HepG2 (cell line): ENCODE results near the gene MID1. TPM values are rescaled to one million over a fixed set of nuclear protein-coding genes. Genes with fewer than 3 reads are reported as not detected.
A peak's percentile ranks its signal among the peaks of the same experiment; 100 is the strongest.

ENCODE experiments used
- ATAC-seq: fragments of 200-7000 bp; cut with Tn5 transposase; 3 replicates; pipeline ENCODE4 v1.9.1; 2020; ENCODE audit warnings: mild to moderate bottlenecking, moderate library complexity
- BruUV-seq: library from RNA; stranded (reverse); fragments of 400-500 nt; replicated peaks from 2 replicates; lab custom pipeline; 2021; lab: Mats Ljungman, UMichigan
- CTCF ChIA-PET: fragments of 300-600 bp; formaldehyde crosslinking; extraction: SDS; loops from one replicate; lab custom pipeline; 2021; ENCODE audit warnings: low total read pairs, inconsistent platforms, low intra/inter-chr PET ratio; lab: Yijun Ruan, JAX
- POLR2A ChIA-PET: fragments of 350-600 bp; sonication (Branson Sonifier 250); formaldehyde crosslinking; loops from one replicate; lab custom pipeline; 2020; ENCODE audit warnings: antibody characterized with exemption, inconsistent platforms; lab: Yijun Ruan, JAX
- DNase-seq: peaks from one replicate; pipeline ENCODE4 v3.0.0-alpha.2; 2015; ENCODE audit warnings: low spot score
- FAIRE-seq: peaks from 3 replicates; lab custom pipeline; 2011; peaks lifted over from hg19 to GRCh38; lab: Jason Lieb, UNC
- H2AFZ ChIP-seq: one replicate; pipeline ENCODE4 v1.6.1; 2011; ENCODE audit warnings: low read length, inconsistent platforms
- H3K27ac ChIP-seq: fragments of 300-600 bp; 3 replicates; pipeline ENCODE4 v1.8.0; 2011; ENCODE audit warnings: mixed run types, mild to moderate bottlenecking, mixed read lengths, low read length, inconsistent platforms; ENCODE audit not compliant: insufficient read depth; ENCODE audit errors: extremely low read length
- H3K27me3 ChIP-seq, 2 experiments: fragments of 200-600 bp in 1 of 2; 2 replicates in 1 of 2; 3 replicates in 1 of 2; pipeline versions ENCODE4 v1.6.0 to v1.8.0; 2011; ENCODE audit warnings: low read length in 2 of 2, mild to moderate bottlenecking in 2 of 2, moderate library complexity in 2 of 2, inconsistent platforms in 1 of 2; ENCODE audit not compliant: insufficient read depth in 2 of 2, control insufficient read depth in 1 of 2
- H3K36me3 ChIP-seq, 2 experiments: fragments of 200-600 bp in 1 of 2; replicated peaks in 1 of 2; 2 replicates in 1 of 2; 3 replicates in 1 of 2; pipeline versions ENCODE4 v1.5.1 to v1.8.0; 2011; ENCODE audit warnings: low read length in 2 of 2, inconsistent platforms in 1 of 2; ENCODE audit not compliant: insufficient read depth in 2 of 2, control insufficient read depth in 1 of 2
- H3K4me1 ChIP-seq: 2 replicates; pipeline ENCODE4 v1.5.1; 2012; ENCODE audit warnings: low read length, inconsistent platforms; ENCODE audit not compliant: insufficient read depth
- H3K4me2 ChIP-seq: 2 replicates; pipeline ENCODE4 v1.6.0; 2011; ENCODE audit warnings: low read depth, low read length, inconsistent platforms
- H3K4me3 ChIP-seq, 3 experiments: fragments of 200-600 bp in 1 of 3; sonication (generic), shearing (Covaris generic) in 1 of 3; replicated peaks in 1 of 3; 2 replicates each; pipeline ENCODE4 v1.5.1; 2011 to 2016; ENCODE audit warnings: low read length in 3 of 3, inconsistent platforms in 2 of 3, low read depth in 2 of 3, mild to moderate bottlenecking in 2 of 3, control low read depth in 1 of 3, mixed read lengths in 1 of 3; ENCODE audit not compliant: insufficient read depth in 1 of 3
- H3K79me2 ChIP-seq: one replicate; pipeline ENCODE4 v1.6.1; 2011; ENCODE audit warnings: low read length, inconsistent platforms; ENCODE audit not compliant: insufficient read depth
- H3K9ac ChIP-seq: 2 replicates; pipeline ENCODE4 v1.6.0; 2011; ENCODE audit warnings: mild to moderate bottlenecking, low read depth, low read length, inconsistent platforms; ENCODE audit not compliant: insufficient read depth
- H3K9me3 ChIP-seq: 2 replicates; pipeline ENCODE4 v1.5.1; 2012; ENCODE audit warnings: mild to moderate bottlenecking, low read length
- H4K20me1 ChIP-seq: 2 replicates; pipeline ENCODE4 v1.6.0; 2011; ENCODE audit warnings: inconsistent platforms, mild to moderate bottlenecking, low read length, moderate library complexity; ENCODE audit not compliant: insufficient read depth
- ISL2 ChIP-seq: sonication (generic); formaldehyde crosslinking; IDR thresholded peaks from 2 replicates; pipeline ENCODE4 v1.5.0; 2020; ENCODE audit warnings: missing genetic modification reagents
- WGBS: methylation state at CpG from one replicate; pipeline ENCODE4 v1.1.6; 2017; ENCODE audit warnings: low lambda C conversion rate; 5-methylcytosine and 5-hydroxymethylcytosine counted together
- in situ Hi-C: cut with HindIII; loops from 2 replicates; pipeline ENCODE4 v1.10.0; 2017; ENCODE audit warnings: low pct_unique_long_range_greater_than_20kb; ENCODE audit not compliant: extremely low pct_ligation_motif_present
- intact Hi-C: fragments of 100-400 bp; cut with micrococcal nuclease; formaldehyde crosslinking; loops from one replicate; pipeline ENCODE4 v1.10.0; 2022; ENCODE audit not compliant: unreplicated experiment
- polyA plus RNA-seq, 8 experiments: library from polyadenylated mRNA; depleted of rRNA in 3 of 8; stranded (reverse) in 7 of 8; unstranded in 1 of 8; fragments of >200 nt; fragmentation: Illumina TruSeq in 4 of 8; extraction: Trizol in 4 of 8; gene quantifications; 2 replicates each; pipeline versions ENCODE4 v1.2.1 to v1.2.3, GENCODE V29; 2011 to 2016; ENCODE audit warnings: low read depth in 4 of 8, missing spikeins in 1 of 8, mixed read lengths in 1 of 8; ENCODE audit not compliant: insufficient read depth in 1 of 8
- total RNA-seq, 5 experiments: library from RNA; depleted of rRNA; stranded (reverse); fragments of >200 nt; fragmentation: Illumina TruSeq; extraction: Trizol; gene quantifications; 2 replicates each; pipeline ENCODE4 v1.2.3, GENCODE V29; 2016; ENCODE audit warnings: low read depth in 1 of 5
- TF ChIP-seq, protein P1 (sequence below), 2 experiments: fragments of 450-650 bp in 1 of 2; sonication (generic) in 1 of 2; formaldehyde crosslinking in 1 of 2; IDR thresholded peaks; 2 replicates each; pipeline versions ENCODE4 v1.6.1 to v1.8.0; 2016 to 2022; ENCODE audit warnings: antibody characterized with exemption in 1 of 2, mild to moderate bottlenecking in 1 of 2, missing genetic modification reagents in 1 of 2

The MID1 gene
- total and polyA plus RNA-seq, 2 of the 13 experiments (the other 11 are each of a cell fraction or from before 2014, with no cell fraction given): 0.86 to 1.1 TPM

- intact Hi-C loops: no loop called here
- no TSS peak for BruUV-seq
- Histone ChIP-seq H3K27ac (no peak overlapping the region), H4K20me1 (no peaks in the 10 kb centered on the region), H3K4me1 (peaks cover 21% of the 10 kb centered on the region; the same call in 1 of the 2 replicates), H3K9ac (no peak overlapping the region), H3K4me3 (no peak overlapping the region), H3K9me3 (no peaks in the 10 kb centered on the region), H3K4me2 (0 out of 2 replicates have a peak overlapping the region, but pooled peaks have one; percentile 16), H3K27me3 (no peaks in the 10 kb centered on the region), H3K36me3 (no peaks in the 10 kb centered on the region), H3K79me2 (no peaks in the 10 kb centered on the region), H2AFZ (no peak overlapping the region)
- DNase-seq: peak; percentile 56
- FAIRE-seq: no peak
- CTCF ChIA-PET: no interaction called here
- POLR2A ChIA-PET: no interaction called here
- ATAC-seq: no peak; the same call in 2 of the 3 replicates
- in situ Hi-C loops: no loop called here
- TF ChIP-seq ISL2 (CRISPR knock-in tag): no peak
- TF ChIP-seq, protein P1, sequence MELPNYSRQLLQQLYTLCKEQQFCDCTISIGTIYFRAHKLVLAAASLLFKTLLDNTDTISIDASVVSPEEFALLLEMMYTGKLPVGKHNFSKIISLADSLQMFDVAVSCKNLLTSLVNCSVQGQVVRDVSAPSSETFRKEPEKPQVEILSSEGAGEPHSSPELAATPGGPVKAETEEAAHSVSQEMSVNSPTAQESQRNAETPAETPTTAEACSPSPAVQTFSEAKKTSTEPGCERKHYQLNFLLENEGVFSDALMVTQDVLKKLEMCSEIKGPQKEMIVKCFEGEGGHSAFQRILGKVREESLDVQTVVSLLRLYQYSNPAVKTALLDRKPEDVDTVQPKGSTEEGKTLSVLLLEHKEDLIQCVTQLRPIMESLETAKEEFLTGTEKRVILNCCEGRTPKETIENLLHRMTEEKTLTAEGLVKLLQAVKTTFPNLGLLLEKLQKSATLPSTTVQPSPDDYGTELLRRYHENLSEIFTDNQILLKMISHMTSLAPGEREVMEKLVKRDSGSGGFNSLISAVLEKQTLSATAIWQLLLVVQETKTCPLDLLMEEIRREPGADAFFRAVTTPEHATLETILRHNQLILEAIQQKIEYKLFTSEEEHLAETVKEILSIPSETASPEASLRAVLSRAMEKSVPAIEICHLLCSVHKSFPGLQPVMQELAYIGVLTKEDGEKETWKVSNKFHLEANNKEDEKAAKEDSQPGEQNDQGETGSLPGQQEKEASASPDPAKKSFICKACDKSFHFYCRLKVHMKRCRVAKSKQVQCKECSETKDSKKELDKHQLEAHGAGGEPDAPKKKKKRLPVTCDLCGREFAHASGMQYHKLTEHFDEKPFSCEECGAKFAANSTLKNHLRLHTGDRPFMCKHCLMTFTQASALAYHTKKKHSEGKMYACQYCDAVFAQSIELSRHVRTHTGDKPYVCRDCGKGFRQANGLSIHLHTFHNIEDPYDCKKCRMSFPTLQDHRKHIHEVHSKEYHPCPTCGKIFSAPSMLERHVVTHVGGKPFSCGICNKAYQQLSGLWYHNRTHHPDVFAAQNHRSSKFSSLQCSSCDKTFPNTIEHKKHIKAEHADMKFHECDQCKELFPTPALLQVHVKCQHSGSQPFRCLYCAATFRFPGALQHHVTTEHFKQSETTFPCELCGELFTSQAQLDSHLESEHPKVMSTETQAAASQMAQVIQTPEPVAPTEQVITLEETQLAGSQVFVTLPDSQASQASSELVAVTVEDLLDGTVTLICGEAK (IDR thresholded peaks at IDR 0.05): peak; percentile 72
- TF ChIP-seq, protein P1 (CRISPR knock-in tag; IDR thresholded peaks at IDR 0.05): peak; percentile 97
- 25% methylated on average over 6 of the region's 7 CpGs for WGBS
Observed at GRCh38 chrX:10484683-10485247, 135.6 kb downstream of the MID1 start.
